ENCODE data around the gene PRPF40B.

PRPF40B gene

GRCh38 chr12:49664167-49664566 lies 40.8 kb downstream of the PRPF40B start:
- H3K4me3 ChIP-seq (ENCODE audit: low read length): no peak overlapping the region
- H2AFZ ChIP-seq (ENCODE audit: low read depth, low read length): no peak overlapping the region
- H3K4me1 ChIP-seq (ENCODE audit: insufficient read depth, low read length): no peaks in the 10 kb centered on the region
- H3K27me3 ChIP-seq (ENCODE audit: insufficient read depth, low read length): no peaks in the 10 kb centered on the region
- no peaks in the 10 kb centered on the region for H3K9me3 ChIP-seq (ENCODE audit: low read length)
- peaks cover 16% of the 10 kb centered on the region for H3K36me3 ChIP-seq (ENCODE audit: insufficient read depth, low read length)

DNA sequence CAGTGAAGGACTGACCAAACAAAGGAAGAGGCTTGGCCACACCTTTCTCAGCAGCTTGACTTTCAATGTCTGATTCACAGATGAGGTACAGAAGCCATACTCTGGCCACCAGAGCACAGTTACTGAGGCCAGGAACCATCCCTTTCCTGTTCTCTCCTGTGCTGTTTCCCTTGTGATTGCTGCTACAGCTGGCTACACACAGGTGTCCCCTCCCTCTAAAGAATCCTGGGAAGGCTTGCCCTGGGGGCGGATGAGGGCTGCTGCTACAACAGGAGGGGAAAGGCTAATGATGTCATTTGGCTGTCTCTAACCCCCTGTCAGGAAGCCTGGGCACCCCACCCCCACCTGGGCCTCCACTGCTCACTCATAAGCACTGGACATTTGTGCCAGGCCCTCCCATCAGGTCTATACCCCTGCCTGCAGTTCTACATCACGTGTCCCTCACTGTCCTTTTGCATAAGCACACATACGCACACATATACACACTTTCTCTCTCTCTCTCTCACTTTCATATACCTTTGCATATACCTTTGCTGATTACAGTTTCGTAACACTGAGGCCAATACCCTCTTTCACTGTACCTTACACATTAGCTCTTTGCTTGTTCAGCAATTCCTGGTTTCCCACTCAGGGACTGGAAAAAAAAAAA lies 41.4 kb downstream of the PRPF40B start:
- Histone ChIP-seq H3K4me3 (ENCODE audit: low read length) (no peak overlapping the region), H2AFZ (ENCODE audit: low read depth, low read length) (no peak overlapping the region), H3K27me3 (ENCODE audit: insufficient read depth, low read length) (no peaks in the 10 kb centered on the region), H3K4me1 (ENCODE audit: insufficient read depth, low read length) (no peaks in the 10 kb centered on the region), H3K9me3 (ENCODE audit: low read length) (no peaks in the 10 kb centered on the region), H3K36me3 (ENCODE audit: insufficient read depth, low read length) (peaks cover 13% of the 10 kb centered on the region)

- no peaks in the 10 kb centered on the region for H3K4me1 ChIP-seq (ENCODE audit: insufficient read depth, low read length)
- H3K4me3 ChIP-seq (ENCODE audit: low read length): no peak overlapping the region
- peaks cover 10% of the 10 kb centered on the region for H3K36me3 ChIP-seq (ENCODE audit: insufficient read depth, low read length)
- no peaks in the 10 kb centered on the region for H3K27me3 ChIP-seq (ENCODE audit: insufficient read depth, low read length)
- no peaks in the 10 kb centered on the region for H3K9me3 ChIP-seq (ENCODE audit: low read length)
- H2AFZ ChIP-seq (ENCODE audit: low read depth, low read length): no peak overlapping the region
These were observed 42.0 kb downstream of the PRPF40B start for GRCh38 chr12:49665384-49665783.

DNA sequence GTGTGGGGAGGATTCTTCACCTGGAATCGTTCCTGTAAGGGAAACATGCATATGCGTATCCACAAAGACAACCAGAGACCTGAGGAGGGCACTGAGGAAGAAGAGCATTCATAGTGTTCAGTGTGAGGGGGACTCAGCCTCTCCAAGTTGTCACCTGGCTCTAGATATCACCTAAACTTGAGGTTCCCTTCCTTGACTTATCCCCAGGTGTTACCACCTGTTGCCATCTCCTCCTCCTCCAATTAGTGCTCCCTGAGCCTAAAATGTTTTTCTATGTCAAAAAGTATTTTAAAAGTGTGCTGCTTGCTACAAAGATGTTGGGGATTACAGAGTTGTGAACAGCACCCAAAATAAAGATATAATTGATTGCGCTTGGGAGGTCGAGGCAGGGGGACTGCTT lies 42.8 kb downstream of the PRPF40B start:
- H3K27me3 ChIP-seq (ENCODE audit: insufficient read depth, low read length): no peaks in the 10 kb centered on the region
- H3K4me1 ChIP-seq (ENCODE audit: insufficient read depth, low read length): no peaks in the 10 kb centered on the region
- no peak overlapping the region for H3K4me3 ChIP-seq (ENCODE audit: low read length)
- no peaks in the 10 kb centered on the region for H3K9me3 ChIP-seq (ENCODE audit: low read length)
- no peak overlapping the region for H2AFZ ChIP-seq (ENCODE audit: low read depth, low read length)
- peaks cover 4% of the 10 kb centered on the region for H3K36me3 ChIP-seq (ENCODE audit: insufficient read depth, low read length)

DNA sequence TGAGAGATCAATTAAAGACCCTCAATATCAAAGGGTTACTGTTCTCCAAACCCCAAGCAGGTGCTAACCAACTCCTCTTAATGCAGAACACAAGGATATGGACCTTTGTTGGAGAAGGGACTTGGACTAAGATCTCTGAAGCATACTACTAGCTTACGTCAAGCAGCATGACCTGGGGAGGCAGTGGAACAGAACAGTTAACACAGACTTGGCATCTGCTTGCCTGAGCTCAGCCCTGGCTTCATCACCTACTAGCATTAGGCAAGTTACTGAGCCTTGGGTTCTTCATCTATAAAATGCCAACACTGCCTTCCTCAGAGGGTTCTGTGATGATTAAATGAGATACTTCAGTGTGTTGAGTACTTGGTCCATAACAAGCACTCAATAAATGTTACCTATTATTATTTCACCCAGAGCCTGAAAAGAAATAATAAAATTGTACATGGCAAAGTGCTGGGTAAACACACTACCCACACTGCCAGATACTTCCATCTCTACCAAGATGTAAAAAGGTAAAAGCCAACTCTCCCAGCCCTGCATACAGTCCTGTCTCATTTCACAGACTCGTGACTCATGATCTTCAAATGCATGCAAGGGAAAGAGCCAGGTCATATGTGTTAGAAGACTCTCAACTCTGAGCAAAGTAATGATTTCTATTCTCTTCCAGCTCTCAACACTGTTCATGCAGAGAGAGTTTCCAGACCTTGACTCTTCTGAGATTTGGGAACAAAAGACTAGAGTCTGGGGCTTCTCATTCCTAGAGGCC lies 44.1 kb downstream of the PRPF40B start:
- Histone ChIP-seq H2AFZ (ENCODE audit: low read depth, low read length) (no peak overlapping the region), H3K4me1 (ENCODE audit: insufficient read depth, low read length) (no peaks in the 10 kb centered on the region), H3K9me3 (ENCODE audit: low read length) (no peaks in the 10 kb centered on the region), H3K4me3 (ENCODE audit: low read length) (no peak overlapping the region), H3K36me3 (ENCODE audit: insufficient read depth, low read length) (no peaks in the 10 kb centered on the region), H3K27me3 (ENCODE audit: insufficient read depth, low read length) (no peaks in the 10 kb centered on the region)

GRCh38 chr12:49669796-49670195 lies 46.4 kb downstream of the PRPF40B start:
- Histone ChIP-seq H3K36me3 (ENCODE audit: insufficient read depth, low read length) (no peaks in the 10 kb centered on the region), H3K9me3 (ENCODE audit: low read length) (no peaks in the 10 kb centered on the region), H2AFZ (ENCODE audit: low read depth, low read length) (no peak overlapping the region), H3K4me3 (ENCODE audit: low read length) (no peak overlapping the region), H3K4me1 (ENCODE audit: insufficient read depth, low read length) (peaks cover 16% of the 10 kb centered on the region), H3K27me3 (ENCODE audit: insufficient read depth, low read length) (no peaks in the 10 kb centered on the region)

DNA sequence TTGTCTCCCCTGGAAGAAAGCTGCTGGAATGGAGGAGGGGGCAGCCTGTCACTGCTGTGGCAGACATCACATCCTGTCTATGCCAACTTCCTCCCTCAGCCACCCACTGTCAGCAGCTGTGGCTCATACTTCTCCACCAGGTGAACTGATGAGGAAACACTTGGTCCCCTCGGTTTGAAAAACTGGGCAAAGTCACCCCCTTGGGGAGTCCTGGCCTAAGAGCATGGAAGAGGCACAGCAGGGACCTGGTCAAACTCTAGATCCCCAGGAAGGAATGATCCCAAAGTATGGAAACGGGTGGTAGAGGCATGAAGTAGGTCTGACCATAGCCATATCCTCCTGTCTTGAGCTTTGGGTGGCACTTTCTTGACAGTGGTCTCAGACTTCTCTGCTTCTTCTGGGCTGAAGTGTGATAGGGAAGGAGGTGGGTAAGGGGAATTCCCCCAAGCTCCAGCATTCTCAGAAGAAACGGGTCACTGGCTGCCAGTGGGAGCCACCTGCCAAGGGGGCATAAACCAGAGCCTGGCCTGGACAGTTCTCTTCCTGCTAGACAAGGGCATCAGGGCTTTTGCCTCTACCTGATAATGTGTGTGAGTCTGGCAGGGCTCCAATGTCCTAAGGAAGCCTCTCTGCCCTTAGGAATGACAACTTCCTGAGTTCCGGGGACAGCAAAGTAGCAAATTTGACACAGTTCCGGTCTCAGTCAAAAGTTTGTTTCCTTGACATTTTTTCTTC lies 47.8 kb downstream of the PRPF40B start:
- no peaks in the 10 kb centered on the region for H3K9me3 ChIP-seq (ENCODE audit: low read length)
- H3K4me3 ChIP-seq (ENCODE audit: low read length): no peak overlapping the region
- no peak overlapping the region for H2AFZ ChIP-seq (ENCODE audit: low read depth, low read length)
- H3K27me3 ChIP-seq (ENCODE audit: insufficient read depth, low read length): no peaks in the 10 kb centered on the region
- H3K4me1 ChIP-seq (ENCODE audit: insufficient read depth, low read length): peaks cover 18% of the 10 kb centered on the region
- H3K36me3 ChIP-seq (ENCODE audit: insufficient read depth, low read length): no peaks in the 10 kb centered on the region

GRCh38 chr12:49672301-49673217 lies 49.2 kb downstream of the PRPF40B start:
- Histone ChIP-seq H3K36me3 (ENCODE audit: insufficient read depth, low read length) (no peaks in the 10 kb centered on the region), H3K4me1 (ENCODE audit: insufficient read depth, low read length) (peaks cover 18% of the 10 kb centered on the region), H3K4me3 (ENCODE audit: low read length) (no peak overlapping the region), H3K9me3 (ENCODE audit: low read length) (no peaks in the 10 kb centered on the region), H2AFZ (ENCODE audit: low read depth, low read length) (no peak overlapping the region), H3K27me3 (ENCODE audit: insufficient read depth, low read length) (no peaks in the 10 kb centered on the region)

DNA sequence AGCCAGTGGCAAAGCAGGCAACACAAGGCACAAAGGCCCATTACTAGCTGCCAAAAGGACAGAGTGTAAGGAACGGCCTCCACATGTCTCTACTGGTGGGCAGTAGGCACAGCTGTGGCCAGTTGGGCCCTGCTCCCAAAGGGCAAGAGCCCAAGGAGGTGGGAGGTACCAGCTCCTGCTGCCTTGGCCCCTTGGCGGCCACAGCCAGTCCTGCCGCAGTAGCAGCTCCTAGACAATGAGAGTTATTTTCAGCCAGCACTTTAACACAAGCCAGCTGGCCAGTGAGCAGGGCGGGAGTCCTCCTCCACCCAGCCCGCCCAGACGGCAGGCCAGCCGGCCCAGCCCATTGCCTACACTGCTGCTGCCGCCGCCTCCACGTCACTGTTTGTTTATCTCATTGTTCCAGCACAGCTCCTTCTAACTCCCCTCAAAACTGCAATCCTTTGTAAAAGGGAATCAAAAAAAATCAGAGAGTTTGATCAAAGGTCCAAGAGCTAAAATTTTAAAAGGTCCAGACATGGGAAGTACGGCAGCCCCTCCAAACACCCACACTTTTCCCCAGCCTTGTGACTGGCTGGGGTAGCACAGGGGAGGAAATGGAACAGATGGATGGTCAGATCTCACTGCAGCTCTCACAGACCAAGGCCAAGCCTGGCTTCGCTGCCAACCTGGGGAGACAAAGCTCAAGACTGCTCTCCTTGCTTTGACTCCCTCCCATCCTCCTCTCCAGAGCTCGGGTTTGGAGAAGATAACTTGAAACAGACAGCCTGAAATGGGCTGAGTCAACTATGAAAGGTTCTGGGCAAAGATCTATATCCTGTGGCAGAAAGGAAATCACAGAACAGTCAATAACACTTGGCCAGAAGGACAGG lies 50.3 kb downstream of the PRPF40B start:
- Histone ChIP-seq H3K36me3 (ENCODE audit: insufficient read depth, low read length) (no peaks in the 10 kb centered on the region), H3K4me1 (ENCODE audit: insufficient read depth, low read length) (peaks cover 18% of the 10 kb centered on the region), H2AFZ (ENCODE audit: low read depth, low read length) (peak overlapping the region; percentile 19), H3K9me3 (ENCODE audit: low read length) (no peaks in the 10 kb centered on the region), H3K27me3 (ENCODE audit: insufficient read depth, low read length) (no peaks in the 10 kb centered on the region), H3K4me3 (ENCODE audit: low read length) (peak overlapping the region; percentile 16)

DNA sequence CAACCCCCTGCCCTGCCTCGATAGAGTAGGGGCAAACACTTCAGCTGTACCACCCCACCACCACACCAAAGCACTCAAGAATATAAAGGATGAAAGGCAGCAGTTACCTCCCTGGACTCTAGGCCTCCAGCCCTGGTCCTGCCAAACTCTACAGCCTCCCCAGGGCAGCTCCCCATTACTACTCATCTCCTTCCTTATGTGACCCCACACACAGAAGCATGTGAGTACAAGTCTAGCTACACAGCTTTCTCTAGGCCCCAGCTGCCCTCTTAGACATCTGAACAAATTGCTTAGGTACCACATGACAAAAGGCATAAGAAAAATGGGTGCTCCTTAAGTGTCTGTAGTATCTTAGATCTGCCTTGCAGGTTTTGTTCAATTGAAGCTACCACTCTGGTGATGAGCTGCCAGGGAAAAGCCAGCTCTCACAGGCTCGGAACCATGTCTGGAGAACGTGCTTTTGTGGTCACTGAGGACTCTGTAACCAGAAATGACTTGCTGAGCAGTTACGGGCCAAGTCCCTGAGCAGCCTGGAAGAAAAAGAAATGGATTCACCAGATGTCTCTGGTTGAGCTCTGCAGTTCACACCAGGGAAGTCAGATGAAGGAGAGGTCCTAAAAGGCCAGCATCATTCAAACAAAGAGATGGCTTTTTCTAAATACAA lies 51.1 kb downstream of the PRPF40B start:
- Histone ChIP-seq H3K27me3 (ENCODE audit: insufficient read depth, low read length) (no peaks in the 10 kb centered on the region), H3K4me3 (ENCODE audit: low read length) (no peak overlapping the region)

DNA sequence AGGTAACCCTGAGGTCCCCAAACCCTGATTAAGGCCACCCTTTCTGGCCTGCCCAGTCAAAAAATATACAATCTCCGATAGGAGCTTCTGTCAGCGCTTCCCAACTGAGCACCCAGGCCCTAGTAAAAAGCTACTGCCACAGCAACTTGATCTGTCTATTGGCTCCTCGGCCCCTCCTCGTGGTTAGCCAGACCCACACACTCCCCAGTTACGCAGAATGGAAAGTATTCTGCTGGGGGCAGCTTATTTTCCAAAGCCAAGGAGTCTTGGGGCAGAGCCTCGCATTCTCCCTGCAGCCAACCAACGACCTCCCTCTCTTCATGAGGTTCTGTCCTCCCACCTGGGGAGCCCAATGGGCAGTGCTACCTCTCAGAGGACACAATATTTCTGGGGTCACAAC lies 51.8 kb downstream of the PRPF40B start:
- peaks cover 18% of the 10 kb centered on the region for H3K4me1 ChIP-seq (ENCODE audit: insufficient read depth, low read length)
- H3K4me3 ChIP-seq (ENCODE audit: low read length): no peak overlapping the region
- no peaks in the 10 kb centered on the region for H3K36me3 ChIP-seq (ENCODE audit: insufficient read depth, low read length)
- H3K27me3 ChIP-seq (ENCODE audit: insufficient read depth, low read length): no peaks in the 10 kb centered on the region
- no peaks in the 10 kb centered on the region for H3K9me3 ChIP-seq (ENCODE audit: low read length)
- H2AFZ ChIP-seq (ENCODE audit: low read depth, low read length): no peak overlapping the region

More for the DNA sequence above, 51.1 kb downstream of the PRPF40B start:
- Histone ChIP-seq H3K4me1 (ENCODE audit: insufficient read depth, low read length) (peaks cover 18% of the 10 kb centered on the region), H3K36me3 (ENCODE audit: insufficient read depth, low read length) (no peaks in the 10 kb centered on the region), H3K9me3 (ENCODE audit: low read length) (no peaks in the 10 kb centered on the region), H2AFZ (ENCODE audit: low read depth, low read length) (no peak overlapping the region)

Measured in neuron (in vitro differentiated cells).